ENCODE data around the gene H1-8.

H1-8 gene

DNA sequence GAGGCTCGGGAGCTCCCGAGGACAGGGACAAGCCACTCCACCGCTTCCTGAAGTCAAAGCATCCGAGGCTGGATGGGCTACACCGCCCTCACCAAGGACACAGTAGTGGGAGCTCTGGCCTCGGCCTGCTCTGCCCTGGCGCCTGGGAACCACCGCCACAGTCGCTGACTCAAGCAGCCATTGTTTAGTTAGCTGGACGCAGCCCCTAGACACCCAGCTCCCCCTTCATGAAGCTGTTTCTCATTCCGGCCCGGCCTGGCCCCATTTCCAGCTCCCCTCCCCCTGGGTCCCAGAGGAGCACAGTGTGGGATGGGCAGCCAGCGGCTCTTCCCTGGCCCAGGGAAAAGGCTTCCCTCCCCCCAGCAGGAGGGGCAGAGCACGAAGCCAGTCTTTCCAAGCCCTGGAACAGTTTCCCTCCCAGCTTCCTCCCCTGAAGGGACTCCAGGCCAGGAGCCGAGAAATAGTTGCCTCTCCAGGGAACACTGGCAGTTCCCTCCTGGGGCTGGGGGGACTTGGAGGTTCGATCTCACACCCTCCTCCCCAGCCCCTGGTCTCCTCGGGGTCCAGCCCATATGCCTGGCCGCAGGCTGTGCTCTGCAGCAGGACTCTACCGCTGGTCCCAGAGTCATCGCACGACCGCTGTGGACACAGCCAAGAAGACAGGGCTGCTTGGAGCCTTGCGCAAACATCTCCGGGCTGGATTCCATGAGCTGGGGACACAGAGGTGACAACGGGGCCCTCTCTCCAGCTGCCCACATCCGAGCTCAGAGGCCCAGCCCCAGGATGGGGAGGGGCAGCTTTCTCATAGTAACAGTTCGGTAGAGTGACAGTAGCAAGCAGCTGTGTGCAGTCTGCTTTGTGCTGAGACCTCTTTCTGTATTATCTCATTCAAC is 53.5 kb downstream of the H1-8 start:
- no peak for DNase-seq

GRCh38 chr3:129597087-129597999 is 54.4 kb downstream of the H1-8 start:
- no peak for DNase-seq

DNA sequence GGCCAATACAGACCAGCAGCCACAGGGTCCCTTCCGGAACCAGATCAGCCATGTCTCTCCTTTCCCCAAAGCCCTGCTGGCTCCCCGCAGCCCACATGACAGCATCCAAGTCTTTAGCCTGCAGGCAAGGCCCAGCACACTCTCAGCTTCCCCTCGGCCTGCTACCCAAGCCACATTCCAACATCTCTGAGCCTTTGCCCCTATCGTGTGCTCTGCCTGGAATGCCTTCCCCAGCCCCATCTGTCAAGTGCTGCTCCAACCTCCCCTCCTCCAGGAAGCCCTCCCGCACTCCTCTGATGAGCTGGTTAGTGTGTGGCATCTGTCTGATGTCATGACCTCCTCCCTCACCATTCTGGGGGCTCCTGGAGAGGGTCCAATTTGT is 55.0 kb downstream of the H1-8 start:
- no peak for DNase-seq

DNA sequence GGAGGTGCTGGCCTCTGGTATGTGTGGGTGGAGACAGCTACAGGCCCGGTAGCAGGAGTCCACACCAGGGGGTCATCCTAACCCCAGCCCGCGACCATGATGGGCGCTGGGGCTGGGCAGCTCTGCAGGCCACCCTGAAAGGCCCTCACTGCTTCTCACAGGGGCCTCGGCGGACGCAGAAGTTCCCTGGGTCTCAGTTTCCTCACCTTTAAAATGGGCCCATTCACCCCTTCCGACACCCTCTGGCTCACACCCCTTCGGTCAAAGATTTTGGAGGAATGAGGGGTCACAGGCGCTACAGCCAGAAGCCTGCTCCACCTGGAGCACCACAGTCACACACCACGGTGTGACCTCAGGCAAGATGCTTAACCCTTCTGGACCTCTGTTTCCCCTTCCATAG is 55.5 kb downstream of the H1-8 start:
- DNase-seq: no peak

GRCh38 chr3:129599073-129599472 is 56.1 kb downstream of the H1-8 start:
- no peak for DNase-seq

DNA sequence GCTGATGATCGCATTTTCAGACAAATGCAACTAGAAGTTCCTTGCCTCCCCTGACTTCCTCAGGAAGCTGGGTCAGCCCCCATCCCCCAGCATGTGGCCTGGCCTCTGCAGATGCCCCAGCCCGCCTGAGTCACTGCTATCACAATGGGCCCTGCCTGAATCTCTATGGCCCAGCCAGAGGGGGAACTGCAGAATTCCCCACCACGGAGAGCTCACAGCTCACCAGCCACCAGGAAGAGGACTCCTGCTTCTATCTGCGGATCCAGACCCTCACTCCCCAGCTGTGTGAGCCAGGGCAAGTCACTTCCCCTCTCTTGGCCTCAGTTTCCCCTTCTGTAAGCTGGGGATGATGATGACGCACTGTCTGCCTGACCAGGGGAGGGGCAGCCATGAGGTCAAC is 56.6 kb downstream of the H1-8 start:
- no peak for DNase-seq

DNA sequence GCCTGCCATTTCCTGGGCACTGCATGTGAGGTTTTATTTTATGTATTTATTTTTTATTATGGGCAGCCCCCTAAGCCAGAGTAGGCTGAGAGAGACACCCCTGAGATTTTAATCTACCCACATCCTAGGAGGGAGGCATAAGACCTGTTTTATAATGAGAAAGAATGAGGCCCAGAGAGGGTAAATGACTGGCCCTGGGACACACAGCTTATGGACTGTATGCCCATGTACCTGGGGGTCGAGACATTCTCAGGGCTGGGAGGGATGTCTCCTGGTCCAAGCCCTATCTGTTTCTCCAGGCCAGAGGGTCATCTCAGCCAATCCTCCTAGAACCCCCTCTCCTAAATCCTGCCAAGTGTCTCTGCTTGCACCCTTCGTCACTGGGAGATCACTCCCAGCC is 57.4 kb downstream of the H1-8 start:
- no peak for DNase-seq

Measured in activated effector memory CD4-positive, alpha-beta T cell treated with Interleukin-2 at 50 U/mL for 16 hours (primary cell).